Measurements from ENCODE around the gene BLZF1.
"Not testable (repeated sequence)": the region's sequence is repeated elsewhere in the genome, so short reads cannot be mapped to it uniquely, and the experiment has no call there.

The BLZF1 gene

GRCh38 chr1:169334727-169335126, 33.3 kb upstream of the BLZF1 start:
- not testable (repeated sequence) for H3K36me3 ChIP-seq (ENCODE audit: control insufficient read depth, insufficient read depth, low read length); H3K9ac ChIP-seq (ENCODE audit: low read length); H3K4me3 ChIP-seq (ENCODE audit: low read depth, low read length); H3K4me1 ChIP-seq (ENCODE audit: control insufficient read depth, insufficient read depth, low read length); H3K27ac ChIP-seq (ENCODE audit: low read depth, low read length); H3K27me3 ChIP-seq (ENCODE audit: control insufficient read depth, insufficient read depth, low read length); H3K9me3 ChIP-seq (ENCODE audit: control insufficient read depth, insufficient read depth, low read depth, low read length)

DNA sequence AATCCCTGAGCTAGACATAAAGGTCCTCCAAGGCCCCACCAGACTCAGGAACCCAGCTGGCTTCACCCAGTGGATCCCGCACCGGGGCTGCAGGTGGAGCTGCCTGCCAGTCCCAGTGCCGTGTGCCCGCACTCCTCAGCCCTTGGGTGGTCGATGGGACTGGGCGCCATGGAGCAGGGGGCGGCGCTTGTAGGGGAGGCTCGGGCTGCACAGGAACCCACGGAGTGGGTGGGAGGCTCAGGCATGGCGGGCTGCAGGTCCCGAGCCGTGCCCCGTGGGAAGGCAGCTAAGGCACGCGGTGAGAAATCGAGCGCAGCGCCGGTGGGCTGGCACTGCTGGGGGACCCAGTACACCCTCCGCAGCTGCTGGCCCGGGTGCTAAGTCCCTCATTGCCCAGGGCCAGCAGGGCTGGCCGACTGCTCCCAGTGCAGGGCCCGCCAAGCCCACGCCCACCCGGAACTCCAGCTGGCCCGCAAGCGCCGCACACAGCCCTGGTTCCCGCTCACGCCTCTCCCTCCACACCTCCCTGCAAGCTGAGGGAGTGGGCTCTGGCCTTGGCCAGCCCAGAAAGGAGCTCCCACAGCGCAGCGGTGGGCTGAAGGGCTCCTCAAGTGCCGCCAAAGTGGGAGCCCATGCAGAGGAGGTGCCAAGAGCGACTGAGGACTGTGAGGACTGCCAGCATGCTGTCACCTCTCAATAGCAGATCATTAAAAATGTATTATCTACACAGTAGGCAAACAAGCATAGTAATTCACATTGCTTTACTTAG, 30.9 kb upstream of the BLZF1 start:
- H3K27ac ChIP-seq (ENCODE audit: low read depth, low read length); H3K27me3 ChIP-seq (ENCODE audit: control insufficient read depth, insufficient read depth, low read length); H3K9ac ChIP-seq (ENCODE audit: low read length); H3K4me1 ChIP-seq (ENCODE audit: control insufficient read depth, insufficient read depth, low read length); H3K36me3 ChIP-seq (ENCODE audit: control insufficient read depth, insufficient read depth, low read length); H3K4me3 ChIP-seq (ENCODE audit: low read depth, low read length): not testable (repeated sequence)
- peaks cover 14% of the 10 kb centered on the region for H3K9me3 ChIP-seq (ENCODE audit: control insufficient read depth, insufficient read depth, low read depth, low read length)

- Histone ChIP-seq H3K27ac (ENCODE audit: low read depth, low read length) (no peak overlapping the region), H3K36me3 (ENCODE audit: control insufficient read depth, insufficient read depth, low read length) (no peaks in the 10 kb centered on the region), H3K9ac (ENCODE audit: low read length) (no peak overlapping the region), H3K27me3 (ENCODE audit: control insufficient read depth, insufficient read depth, low read length) (no peaks in the 10 kb centered on the region), H3K9me3 (ENCODE audit: control insufficient read depth, insufficient read depth, low read depth, low read length) (peaks cover 15% of the 10 kb centered on the region), H3K4me3 (ENCODE audit: low read depth, low read length) (no peak overlapping the region), H3K4me1 (ENCODE audit: control insufficient read depth, insufficient read depth, low read length) (no peaks in the 10 kb centered on the region)
These were observed 29.4 kb upstream of the BLZF1 start for GRCh38 chr1:169338617-169339016.

- H3K27ac ChIP-seq (ENCODE audit: low read depth, low read length) = no peak overlapping the region
- no peaks in the 10 kb centered on the region for H3K36me3 ChIP-seq (ENCODE audit: control insufficient read depth, insufficient read depth, low read length)
- peaks cover 15% of the 10 kb centered on the region for H3K9me3 ChIP-seq (ENCODE audit: control insufficient read depth, insufficient read depth, low read depth, low read length)
- H3K9ac ChIP-seq (ENCODE audit: low read length) = no peak overlapping the region
- H3K4me3 ChIP-seq (ENCODE audit: low read depth, low read length) = no peak overlapping the region
- no peaks in the 10 kb centered on the region for H3K27me3 ChIP-seq (ENCODE audit: control insufficient read depth, insufficient read depth, low read length)
- H3K4me1 ChIP-seq (ENCODE audit: control insufficient read depth, insufficient read depth, low read length) = no peaks in the 10 kb centered on the region
These were observed 28.2 kb upstream of the BLZF1 start for GRCh38 chr1:169339773-169340172.

DNA sequence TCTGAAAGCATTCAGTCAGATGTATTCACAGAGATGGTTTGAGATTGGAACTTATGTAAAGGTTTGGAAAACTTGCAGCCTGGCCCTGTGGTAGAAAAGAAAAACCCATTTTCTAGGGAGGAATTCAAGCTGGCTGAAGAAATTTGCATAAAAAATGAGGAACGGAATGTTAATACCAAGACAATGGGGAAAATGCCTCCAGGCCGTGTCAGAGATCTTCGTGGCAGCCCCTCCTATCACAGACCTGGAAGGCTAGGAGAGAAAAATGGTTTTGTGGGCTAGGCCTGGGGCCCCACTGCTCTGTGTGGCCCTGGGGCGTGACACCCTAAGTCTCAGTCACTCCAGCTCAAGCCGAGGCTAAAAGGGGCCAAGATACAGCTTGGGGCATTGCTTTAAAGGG, 27.1 kb upstream of the BLZF1 start:
- H3K4me1 ChIP-seq (ENCODE audit: control insufficient read depth, insufficient read depth, low read length) = no peaks in the 10 kb centered on the region
- H3K27me3 ChIP-seq (ENCODE audit: control insufficient read depth, insufficient read depth, low read length) = no peaks in the 10 kb centered on the region
- no peak overlapping the region for H3K9ac ChIP-seq (ENCODE audit: low read length)
- no peaks in the 10 kb centered on the region for H3K36me3 ChIP-seq (ENCODE audit: control insufficient read depth, insufficient read depth, low read length)
- no peak overlapping the region for H3K27ac ChIP-seq (ENCODE audit: low read depth, low read length)
- peaks cover 15% of the 10 kb centered on the region for H3K9me3 ChIP-seq (ENCODE audit: control insufficient read depth, insufficient read depth, low read depth, low read length)
- H3K4me3 ChIP-seq (ENCODE audit: low read depth, low read length) = no peak overlapping the region

DNA sequence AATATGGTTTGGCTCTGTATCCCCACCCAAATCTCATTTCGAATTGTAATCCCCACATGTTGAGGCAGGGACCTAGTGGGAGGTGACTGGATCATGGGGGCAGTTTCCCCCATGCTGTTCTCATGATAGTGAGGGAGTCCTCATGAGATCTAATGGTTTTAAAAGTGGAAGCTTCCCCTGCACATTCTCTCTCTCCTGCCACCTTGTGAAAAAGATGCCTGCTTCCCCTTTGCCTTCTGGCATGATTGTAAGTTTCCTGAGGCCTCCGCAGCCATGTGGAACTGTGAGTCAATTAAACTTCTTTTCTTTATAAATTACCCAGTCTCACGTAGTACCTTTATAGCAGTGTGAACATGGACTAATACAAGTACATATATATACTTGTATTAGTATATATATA, 25.9 kb upstream of the BLZF1 start:
- not testable (repeated sequence) for H3K27me3 ChIP-seq (ENCODE audit: control insufficient read depth, insufficient read depth, low read length); H3K4me1 ChIP-seq (ENCODE audit: control insufficient read depth, insufficient read depth, low read length); H3K27ac ChIP-seq (ENCODE audit: low read depth, low read length); H3K4me3 ChIP-seq (ENCODE audit: low read depth, low read length); H3K9ac ChIP-seq (ENCODE audit: low read length); H3K36me3 ChIP-seq (ENCODE audit: control insufficient read depth, insufficient read depth, low read length)
- H3K9me3 ChIP-seq (ENCODE audit: control insufficient read depth, insufficient read depth, low read depth, low read length) = peaks cover 15% of the 10 kb centered on the region

- H3K36me3 ChIP-seq (ENCODE audit: control insufficient read depth, insufficient read depth, low read length) = no peaks in the 10 kb centered on the region
- peaks cover 11% of the 10 kb centered on the region for H3K9me3 ChIP-seq (ENCODE audit: control insufficient read depth, insufficient read depth, low read depth, low read length)
- H3K4me3 ChIP-seq (ENCODE audit: low read depth, low read length) = no peak overlapping the region
- H3K4me1 ChIP-seq (ENCODE audit: control insufficient read depth, insufficient read depth, low read length) = no peaks in the 10 kb centered on the region
- H3K9ac ChIP-seq (ENCODE audit: low read length) = no peak overlapping the region
- no peak overlapping the region for H3K27ac ChIP-seq (ENCODE audit: low read depth, low read length)
- no peaks in the 10 kb centered on the region for H3K27me3 ChIP-seq (ENCODE audit: control insufficient read depth, insufficient read depth, low read length)
These were observed 22.5 kb upstream of the BLZF1 start for GRCh38 chr1:169345511-169345910.

DNA sequence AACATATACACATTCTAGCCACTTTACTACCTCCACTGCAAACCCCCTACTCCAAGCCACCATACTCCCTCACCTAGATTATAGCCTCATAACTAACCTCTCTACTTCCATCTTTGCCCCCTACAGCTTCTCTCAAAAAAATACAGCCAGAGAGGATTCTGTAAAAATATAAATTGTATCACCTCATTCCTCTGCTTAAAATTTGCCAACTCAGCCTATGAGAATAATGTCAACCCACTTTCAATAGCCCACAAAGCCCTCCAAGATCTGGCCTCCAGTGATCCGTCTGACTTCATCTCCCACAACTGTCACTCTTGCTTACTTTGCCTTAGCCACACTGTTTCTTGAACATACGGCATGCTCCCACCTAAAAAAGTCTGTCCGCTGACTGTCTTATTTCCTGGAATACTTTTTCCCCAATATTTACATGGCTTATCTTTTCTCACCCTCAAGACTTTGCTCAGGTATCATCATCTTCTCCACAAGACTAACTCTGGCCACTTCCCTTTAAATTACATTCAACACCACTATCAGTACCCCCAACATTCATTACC, 21.9 kb upstream of the BLZF1 start:
- Histone ChIP-seq H3K36me3 (ENCODE audit: control insufficient read depth, insufficient read depth, low read length) (no peaks in the 10 kb centered on the region), H3K27ac (ENCODE audit: low read depth, low read length) (no peak overlapping the region), H3K9ac (ENCODE audit: low read length) (no peak overlapping the region), H3K4me1 (ENCODE audit: control insufficient read depth, insufficient read depth, low read length) (no peaks in the 10 kb centered on the region), H3K9me3 (ENCODE audit: control insufficient read depth, insufficient read depth, low read depth, low read length) (peaks cover 10% of the 10 kb centered on the region), H3K27me3 (ENCODE audit: control insufficient read depth, insufficient read depth, low read length) (no peaks in the 10 kb centered on the region), H3K4me3 (ENCODE audit: low read depth, low read length) (no peak overlapping the region)

GRCh38 chr1:169347688-169348382, 20.2 kb upstream of the BLZF1 start:
- H3K27me3 ChIP-seq (ENCODE audit: control insufficient read depth, insufficient read depth, low read length) = no peaks in the 10 kb centered on the region

GRCh38 chr1:169348383-169349036, 19.5 kb upstream of the BLZF1 start:
- no peaks in the 10 kb centered on the region for H3K36me3 ChIP-seq (ENCODE audit: control insufficient read depth, insufficient read depth, low read length)

More at GRCh38 chr1:169347688-169348382, 20.2 kb upstream of the BLZF1 start:
- Histone ChIP-seq H3K9me3 (ENCODE audit: control insufficient read depth, insufficient read depth, low read depth, low read length) (no peaks in the 10 kb centered on the region), H3K4me3 (ENCODE audit: low read depth, low read length) (no peak overlapping the region), H3K36me3 (ENCODE audit: control insufficient read depth, insufficient read depth, low read length) (no peaks in the 10 kb centered on the region), H3K9ac (ENCODE audit: low read length) (no peak overlapping the region), H3K27ac (ENCODE audit: low read depth, low read length) (no peak overlapping the region), H3K4me1 (ENCODE audit: control insufficient read depth, insufficient read depth, low read length) (no peaks in the 10 kb centered on the region)

GRCh38 chr1:169360415-169360814, 7.6 kb upstream of the BLZF1 start:
- no peaks in the 10 kb centered on the region for H3K36me3 ChIP-seq (ENCODE audit: control insufficient read depth, insufficient read depth, low read length)
- H3K9ac ChIP-seq (ENCODE audit: low read length) = no peak overlapping the region
- peaks cover 7% of the 10 kb centered on the region; the same call in 1 of the 2 replicates for H3K9me3 ChIP-seq (ENCODE audit: control insufficient read depth, insufficient read depth, low read depth, low read length)
- H3K27ac ChIP-seq (ENCODE audit: low read depth, low read length) = no peak overlapping the region
- no peaks in the 10 kb centered on the region for H3K27me3 ChIP-seq (ENCODE audit: control insufficient read depth, insufficient read depth, low read length)
- H3K4me1 ChIP-seq (ENCODE audit: control insufficient read depth, insufficient read depth, low read length) = no peaks in the 10 kb centered on the region
- no peak overlapping the region for H3K4me3 ChIP-seq (ENCODE audit: low read depth, low read length)

More at GRCh38 chr1:169348383-169349036, 19.5 kb upstream of the BLZF1 start:
- H3K27ac ChIP-seq (ENCODE audit: low read depth, low read length) = no peak overlapping the region
- no peaks in the 10 kb centered on the region for H3K4me1 ChIP-seq (ENCODE audit: control insufficient read depth, insufficient read depth, low read length)
- H3K27me3 ChIP-seq (ENCODE audit: control insufficient read depth, insufficient read depth, low read length) = no peaks in the 10 kb centered on the region
- no peak overlapping the region for H3K9ac ChIP-seq (ENCODE audit: low read length)
- H3K4me3 ChIP-seq (ENCODE audit: low read depth, low read length) = no peak overlapping the region
- no peaks in the 10 kb centered on the region for H3K9me3 ChIP-seq (ENCODE audit: control insufficient read depth, insufficient read depth, low read depth, low read length)

All from HUES6 (cell line).